HFFc6 (cell line): ENCODE data around the gene MOCOS. TPM values are rescaled to one million over a fixed set of nuclear protein-coding genes. Genes with fewer than 3 reads are reported as not detected.

ENCODE experiments used
- DNase-seq: peaks from one replicate; pipeline ENCODE4 v3.0.0-alpha.2; 2018
- H3K27ac Mint-ChIP-seq: 2 replicates; pipeline ENCODE4 v1.8.0; 2020; ENCODE audit warnings: mild to moderate bottlenecking, mixed read lengths
- H3K27me3 Mint-ChIP-seq: 2 replicates; pipeline ENCODE4 v1.8.0; 2021; ENCODE audit warnings: mild to moderate bottlenecking, moderate library complexity, mixed read lengths; ENCODE audit not compliant: insufficient read depth
- H3K36me3 Mint-ChIP-seq: 2 replicates; pipeline ENCODE4 v1.8.0; 2021; ENCODE audit warnings: low read depth, mixed read lengths
- H3K4me1 Mint-ChIP-seq: 2 replicates; pipeline ENCODE4 v1.8.0; 2020; ENCODE audit warnings: low read depth, mixed read lengths
- H3K4me3 Mint-ChIP-seq: 2 replicates; pipeline ENCODE4 v1.8.0; 2020; ENCODE audit warnings: mild to moderate bottlenecking, moderate library complexity, mixed read lengths
- H3K9me3 Mint-ChIP-seq: 2 replicates; pipeline ENCODE4 v1.8.0; 2020; ENCODE audit warnings: mild to moderate bottlenecking, mixed read lengths
- CTCF ChIP-seq: fragments of 200-600 bp; sonication (generic); IDR thresholded peaks from 2 replicates; pipeline ENCODE4 v1.5.0; 2021; ENCODE audit warnings: antibody characterized with exemption, mild to moderate bottlenecking
- total RNA-seq, 6 experiments: library from RNA; stranded (reverse); fragmentation: NEBNext Ultra II Directional; extraction: Animal tissue kit (Norgen Biotek cat#: 25700); gene quantifications; 2 replicates in 1 of 6; 3 replicates in 5 of 6; pipeline ENCODE4 v1.2.3, GENCODE V29; 2021

MOCOS gene
- total RNA-seq, 6 experiments from 2014 or later = 1.7 to 3.0 (median 2.5) TPM

- no peak overlapping the region for H3K4me3 Mint-ChIP-seq
- peaks cover 8% of the 10 kb centered on the region for H3K9me3 Mint-ChIP-seq
- H3K4me1 Mint-ChIP-seq = peaks cover 24% of the 10 kb centered on the region
- H3K27ac Mint-ChIP-seq = peak overlapping the region; percentile 47; the same call in 1 of the 2 replicates
- H3K27me3 Mint-ChIP-seq = no peaks in the 10 kb centered on the region; the same call in 1 of the 2 replicates
- peaks cover 25% of the 10 kb centered on the region for H3K36me3 Mint-ChIP-seq
- DNase-seq = peak; percentile 49
- no peak for TF ChIP-seq CTCF
These were observed 59.7 kb downstream of the MOCOS start for GRCh38 chr18:36247036-36247435.

DNA sequence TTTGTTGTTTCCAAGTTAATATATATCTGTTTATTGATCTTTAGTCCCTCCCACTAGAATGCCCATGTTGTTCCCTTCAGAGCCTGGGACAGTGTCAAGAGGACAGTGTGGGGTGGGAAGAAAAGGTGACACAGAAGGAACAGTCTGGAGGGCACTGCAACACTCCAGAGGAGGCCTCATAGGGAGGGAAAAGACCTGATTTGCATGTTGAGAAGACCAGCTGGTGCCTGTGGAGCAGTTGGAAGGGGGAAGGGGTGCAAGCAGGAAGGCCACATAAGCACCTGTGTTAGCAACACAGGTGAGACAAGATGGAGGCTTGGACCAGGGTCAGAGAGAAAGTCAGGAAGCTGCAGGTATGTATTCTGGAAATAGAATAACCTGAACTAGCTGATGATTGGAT lies 62.1 kb downstream of the MOCOS start:
- H3K27me3 Mint-ChIP-seq = peaks cover 2% of the 10 kb centered on the region; the same call in 1 of the 2 replicates
- no peak overlapping the region for H3K27ac Mint-ChIP-seq
- H3K9me3 Mint-ChIP-seq = peaks cover 8% of the 10 kb centered on the region
- H3K4me1 Mint-ChIP-seq = peaks cover 33% of the 10 kb centered on the region
- H3K36me3 Mint-ChIP-seq = peaks cover 15% of the 10 kb centered on the region
- no peak for DNase-seq
- TF ChIP-seq CTCF = no peak
- no peak overlapping the region for H3K4me3 Mint-ChIP-seq

- TF ChIP-seq CTCF = no peak
- Mint-ChIP-seq H3K36me3 (peaks cover 9% of the 10 kb centered on the region), H3K4me3 (no peak overlapping the region), H3K27me3 (peaks cover 2% of the 10 kb centered on the region; the same call in 1 of the 2 replicates), H3K9me3 (peaks cover 7% of the 10 kb centered on the region), H3K4me1 (peaks cover 36% of the 10 kb centered on the region), H3K27ac (no peak overlapping the region)
- no peak for DNase-seq
These were observed 63.5 kb downstream of the MOCOS start for GRCh38 chr18:36250827-36251226.

DNA sequence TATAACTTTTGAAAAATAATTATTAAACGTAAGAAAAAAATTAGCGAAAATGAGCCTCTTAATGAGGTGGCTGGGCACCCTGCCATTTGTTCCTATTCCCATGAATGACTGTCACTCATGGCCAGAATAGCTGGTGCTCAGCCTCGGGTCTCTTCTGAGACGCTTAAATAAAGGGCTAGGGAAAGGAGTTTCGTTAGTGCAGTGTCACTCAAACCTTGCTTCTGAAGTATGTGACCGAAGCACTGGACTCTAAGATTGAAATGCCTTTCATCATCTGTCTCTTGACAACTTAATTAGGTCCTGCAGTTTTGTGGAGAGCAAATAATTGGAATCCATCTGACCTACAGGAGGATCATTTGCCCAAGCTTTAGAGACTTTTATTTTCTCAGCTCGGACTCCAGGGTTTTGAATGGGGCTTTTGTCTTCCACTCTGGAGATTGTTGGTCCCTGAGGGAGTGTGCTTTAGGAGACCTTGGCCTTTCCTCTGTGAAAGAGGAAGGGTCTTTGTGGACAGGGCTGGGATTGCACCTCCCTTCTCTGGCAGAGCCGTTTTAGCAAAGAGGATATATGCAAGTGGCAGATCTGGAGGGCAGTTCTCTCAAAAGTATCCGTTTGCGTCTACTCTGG lies 67.9 kb downstream of the MOCOS start:
- DNase-seq = no peak
- no peak overlapping the region for H3K27ac Mint-ChIP-seq
- no peak for TF ChIP-seq CTCF
- peaks cover 2% of the 10 kb centered on the region; the same call in 1 of the 2 replicates for H3K27me3 Mint-ChIP-seq
- no peak overlapping the region for H3K4me3 Mint-ChIP-seq
- peaks cover 12% of the 10 kb centered on the region for H3K4me1 Mint-ChIP-seq
- H3K36me3 Mint-ChIP-seq = no peaks in the 10 kb centered on the region
- no peaks in the 10 kb centered on the region for H3K9me3 Mint-ChIP-seq

- no peak overlapping the region for H3K27ac Mint-ChIP-seq
- H3K9me3 Mint-ChIP-seq = no peaks in the 10 kb centered on the region
These were observed 68.8 kb downstream of the MOCOS start for GRCh38 chr18:36256094-36256493.

More at GRCh38 chr18:36256094-36256493, 68.8 kb downstream of the MOCOS start:
- H3K4me1 Mint-ChIP-seq = peaks cover 12% of the 10 kb centered on the region
- TF ChIP-seq CTCF = no peak
- DNase-seq = no peak
- peaks cover 2% of the 10 kb centered on the region; the same call in 1 of the 2 replicates for H3K27me3 Mint-ChIP-seq
- H3K36me3 Mint-ChIP-seq = no peaks in the 10 kb centered on the region
- no peak overlapping the region for H3K4me3 Mint-ChIP-seq
